Endodermal cell (in vitro differentiated cells): Measurements from ENCODE around the gene BAHCC1. TPM values are rescaled to one million over a fixed set of nuclear protein-coding genes. Genes with fewer than 3 reads are reported as not detected.

Experiments
- DNase-seq: peaks from one replicate; pipeline ENCODE4 v3.0.0-alpha.2; 2017
- H3K27ac ChIP-seq: 2 replicates; pipeline ENCODE4 v1.5.1; 2013; ENCODE audit warnings: mild to moderate bottlenecking, low read depth, low read length, moderate library complexity
- H3K27me3 ChIP-seq: 2 replicates; pipeline ENCODE4 v1.6.1; 2013; ENCODE audit warnings: mild to moderate bottlenecking, low read length, moderate library complexity; ENCODE audit not compliant: insufficient read depth, control insufficient read depth, poor library complexity, severe bottlenecking
- H3K36me3 ChIP-seq: 2 replicates; pipeline ENCODE4 v1.7.0; 2013; ENCODE audit warnings: mild to moderate bottlenecking, low read length, moderate library complexity; ENCODE audit not compliant: control insufficient read depth, insufficient read depth
- H3K4me1 ChIP-seq: one replicate; pipeline ENCODE4 v1.7.0; 2013; ENCODE audit warnings: low read length; ENCODE audit not compliant: control insufficient read depth, insufficient read depth
- H3K4me3 ChIP-seq: 2 replicates; pipeline ENCODE4 v1.5.1; 2013; ENCODE audit warnings: mild to moderate bottlenecking, low read length, moderate library complexity
- H3K9ac ChIP-seq: 2 replicates; pipeline ENCODE4 v1.6.1; 2013; ENCODE audit warnings: mild to moderate bottlenecking, low read length, moderate library complexity; ENCODE audit not compliant: poor library complexity, severe bottlenecking; ENCODE audit errors: extremely low read depth
- H3K9me3 ChIP-seq: 2 replicates; pipeline ENCODE4 v1.6.1; 2013; ENCODE audit warnings: mild to moderate bottlenecking, low read length, moderate library complexity; ENCODE audit not compliant: control insufficient read depth
- H3K27ac Mint-ChIP-seq: 2 replicates; pipeline ENCODE4 v1.8.0; 2020; ENCODE audit warnings: mixed read lengths
- H3K27me3 Mint-ChIP-seq: 2 replicates; pipeline ENCODE4 v1.8.0; 2021; ENCODE audit warnings: mild to moderate bottlenecking, mixed read lengths; ENCODE audit not compliant: insufficient read depth
- H3K36me3 Mint-ChIP-seq: 2 replicates; pipeline ENCODE4 v1.8.0; 2020; ENCODE audit warnings: low read depth, mixed read lengths
- H3K4me1 Mint-ChIP-seq: 2 replicates; pipeline ENCODE4 v1.8.0; 2020; ENCODE audit warnings: mixed read lengths
- H3K4me3 Mint-ChIP-seq: 2 replicates; pipeline ENCODE4 v1.8.0; 2020; ENCODE audit warnings: mild to moderate bottlenecking, moderate library complexity, mixed read lengths
- H3K9me3 Mint-ChIP-seq: 2 replicates; pipeline ENCODE4 v1.8.0; 2020; ENCODE audit warnings: mild to moderate bottlenecking, mixed read lengths
- WGBS, 2 experiments: methylation state at CpG; one replicate each; pipeline versions ENCODE4 v1.1.5 to v1.1.7; 2013; ENCODE audit warnings: missing lambda C conversion rate in 2 of 2, mixed read lengths in 1 of 2; ENCODE audit not compliant: insufficient coverage in 1 of 2, insufficient read length in 1 of 2; 5-methylcytosine and 5-hydroxymethylcytosine counted together
- total RNA-seq, 2 donors: library from RNA; stranded (reverse); fragmentation: NEBNext Ultra II Directional in 1 of 2; extraction: Animal tissue kit (Norgen Biotek cat#: 25700) in 1 of 2; gene quantifications; 2 replicates in 1 of 2; 3 replicates in 1 of 2; pipeline ENCODE4 v1.2.1, GENCODE V29; 2021
- TF ChIP-seq, protein P1 (sequence below): fragments of 200-600 bp; sonication (generic); conservative IDR thresholded peaks from 2 replicates; pipeline ENCODE4 v1.5.0; 2021; ENCODE audit warnings: antibody characterized with exemption, mild to moderate bottlenecking

Gene BAHCC1
- total RNA-seq, 2 donors from 2014 or later, result 63.9 to 78.1 TPM

DNA sequence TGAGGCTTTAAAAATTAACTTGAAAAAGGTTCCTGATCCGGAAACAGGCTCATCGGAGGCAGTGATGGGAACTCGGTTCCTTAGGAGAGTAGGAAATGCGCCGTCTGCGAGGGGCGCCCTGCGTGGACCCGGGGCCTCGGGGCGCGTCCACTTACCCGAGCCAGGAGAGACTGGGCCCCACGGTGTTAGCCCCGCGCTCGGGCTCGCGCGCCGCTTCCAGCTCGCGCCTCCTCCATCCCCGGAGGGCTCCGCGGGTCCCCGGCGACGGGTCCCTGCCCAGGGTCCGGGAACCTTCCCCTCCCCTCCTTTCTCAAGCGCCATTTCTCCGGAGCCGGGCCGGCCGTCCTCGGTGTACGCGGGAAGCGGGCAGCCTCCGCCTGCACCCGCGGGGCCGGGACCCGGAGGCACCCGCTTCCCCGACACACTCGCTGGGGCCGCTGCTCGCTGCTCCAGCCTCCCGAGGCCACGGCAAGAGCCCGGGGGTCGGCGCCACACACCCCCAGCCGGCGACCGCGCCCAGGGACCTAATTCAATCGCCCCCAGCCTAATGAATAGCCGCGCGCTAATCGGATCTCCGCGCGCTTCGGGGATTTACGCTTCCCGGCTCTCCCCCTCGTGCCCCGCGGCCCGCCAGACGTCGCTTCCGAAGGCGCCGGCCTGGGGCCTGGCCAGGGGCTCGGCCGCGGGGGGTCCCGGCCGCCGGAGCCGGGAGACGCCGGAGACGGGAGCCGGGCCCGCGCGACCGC lies 2.2 kb upstream of the BAHCC1 start:
- H3K4me3 ChIP-seq, result peak overlapping the region; percentile 88
- DNase-seq, result peak; percentile 76
- peak overlapping the region; percentile 93 for H3K27ac ChIP-seq
- H3K36me3 ChIP-seq, result peaks cover 6% of the 10 kb centered on the region
- no peaks in the 10 kb centered on the region for H3K27me3 ChIP-seq
- peak overlapping the region; percentile 91 for H3K9ac ChIP-seq
- Mint-ChIP-seq H3K9me3 (no peaks in the 10 kb centered on the region), H3K36me3 (peaks cover 23% of the 10 kb centered on the region), H3K4me3 (peak overlapping the region; percentile 87), H3K27ac (peak overlapping the region; percentile 89), H3K4me1 (peaks cover 32% of the 10 kb centered on the region), H3K27me3 (peaks cover 30% of the 10 kb centered on the region)
- 0% methylated on average over 33 to 93 of the region's 93 CpGs for WGBS, 2 experiments
- H3K4me1 ChIP-seq, result peaks cover 14% of the 10 kb centered on the region
- TF ChIP-seq, protein P1, sequence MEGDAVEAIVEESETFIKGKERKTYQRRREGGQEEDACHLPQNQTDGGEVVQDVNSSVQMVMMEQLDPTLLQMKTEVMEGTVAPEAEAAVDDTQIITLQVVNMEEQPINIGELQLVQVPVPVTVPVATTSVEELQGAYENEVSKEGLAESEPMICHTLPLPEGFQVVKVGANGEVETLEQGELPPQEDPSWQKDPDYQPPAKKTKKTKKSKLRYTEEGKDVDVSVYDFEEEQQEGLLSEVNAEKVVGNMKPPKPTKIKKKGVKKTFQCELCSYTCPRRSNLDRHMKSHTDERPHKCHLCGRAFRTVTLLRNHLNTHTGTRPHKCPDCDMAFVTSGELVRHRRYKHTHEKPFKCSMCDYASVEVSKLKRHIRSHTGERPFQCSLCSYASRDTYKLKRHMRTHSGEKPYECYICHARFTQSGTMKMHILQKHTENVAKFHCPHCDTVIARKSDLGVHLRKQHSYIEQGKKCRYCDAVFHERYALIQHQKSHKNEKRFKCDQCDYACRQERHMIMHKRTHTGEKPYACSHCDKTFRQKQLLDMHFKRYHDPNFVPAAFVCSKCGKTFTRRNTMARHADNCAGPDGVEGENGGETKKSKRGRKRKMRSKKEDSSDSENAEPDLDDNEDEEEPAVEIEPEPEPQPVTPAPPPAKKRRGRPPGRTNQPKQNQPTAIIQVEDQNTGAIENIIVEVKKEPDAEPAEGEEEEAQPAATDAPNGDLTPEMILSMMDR, result no peak
- no peaks in the 10 kb centered on the region for H3K9me3 ChIP-seq

DNA sequence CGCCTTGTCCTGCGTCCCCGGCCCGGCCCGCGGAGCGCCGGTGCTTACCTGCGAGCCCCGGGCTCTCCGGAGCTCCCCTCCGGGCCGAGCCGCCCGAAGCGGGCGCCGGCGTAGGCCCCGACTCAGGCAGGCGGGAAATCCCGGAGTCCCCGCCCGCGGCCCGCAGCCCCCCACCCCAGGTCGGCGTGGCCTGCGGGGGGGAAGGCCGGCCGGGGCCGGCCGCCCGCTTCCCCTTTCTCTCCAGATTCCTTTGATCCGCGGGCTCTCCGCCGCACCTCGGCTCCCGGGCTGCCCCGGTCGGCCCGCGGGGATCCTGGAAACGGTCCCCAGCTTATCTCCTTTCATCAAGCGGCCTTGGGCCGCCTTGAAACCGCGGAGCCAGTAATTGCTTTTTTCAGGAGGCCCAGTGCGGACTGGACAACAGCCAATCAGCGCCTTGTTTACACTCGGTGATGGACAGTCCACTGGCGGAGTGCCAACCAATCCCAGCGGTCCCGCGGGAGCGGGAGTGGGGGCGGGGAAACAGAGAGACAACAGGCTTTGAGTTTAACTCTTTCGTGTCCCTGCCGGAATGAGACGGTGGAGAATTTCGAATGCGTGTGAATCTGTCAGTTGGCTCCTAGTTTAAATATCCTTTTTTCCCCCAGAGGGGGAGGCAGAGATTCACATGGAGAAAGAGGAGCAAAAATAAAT lies 1.4 kb upstream of the BAHCC1 start:
- no peaks in the 10 kb centered on the region for H3K9me3 ChIP-seq
- WGBS, 2 experiments, result 0 to 1% methylated on average over 24 to 63 of the region's 63 CpGs
- H3K27me3 Mint-ChIP-seq, result peaks cover 35% of the 10 kb centered on the region
- peaks cover 23% of the 10 kb centered on the region for H3K36me3 Mint-ChIP-seq
- peak overlapping the region; percentile 87 for H3K4me3 Mint-ChIP-seq
- H3K4me1 Mint-ChIP-seq, result peaks cover 31% of the 10 kb centered on the region
- TF ChIP-seq, protein P1, result peak; percentile 57
- H3K36me3 ChIP-seq, result peaks cover 6% of the 10 kb centered on the region
- peak overlapping the region; percentile 94 for H3K27ac Mint-ChIP-seq
- H3K27me3 ChIP-seq, result no peaks in the 10 kb centered on the region
- peak overlapping the region; percentile 93 for H3K27ac ChIP-seq
- H3K4me1 ChIP-seq, result peaks cover 13% of the 10 kb centered on the region
- H3K4me3 ChIP-seq, result peak overlapping the region; percentile 88
- DNase-seq, result peak; percentile 100
- peak overlapping the region; percentile 91 for H3K9ac ChIP-seq
- no peaks in the 10 kb centered on the region for H3K9me3 Mint-ChIP-seq

DNA sequence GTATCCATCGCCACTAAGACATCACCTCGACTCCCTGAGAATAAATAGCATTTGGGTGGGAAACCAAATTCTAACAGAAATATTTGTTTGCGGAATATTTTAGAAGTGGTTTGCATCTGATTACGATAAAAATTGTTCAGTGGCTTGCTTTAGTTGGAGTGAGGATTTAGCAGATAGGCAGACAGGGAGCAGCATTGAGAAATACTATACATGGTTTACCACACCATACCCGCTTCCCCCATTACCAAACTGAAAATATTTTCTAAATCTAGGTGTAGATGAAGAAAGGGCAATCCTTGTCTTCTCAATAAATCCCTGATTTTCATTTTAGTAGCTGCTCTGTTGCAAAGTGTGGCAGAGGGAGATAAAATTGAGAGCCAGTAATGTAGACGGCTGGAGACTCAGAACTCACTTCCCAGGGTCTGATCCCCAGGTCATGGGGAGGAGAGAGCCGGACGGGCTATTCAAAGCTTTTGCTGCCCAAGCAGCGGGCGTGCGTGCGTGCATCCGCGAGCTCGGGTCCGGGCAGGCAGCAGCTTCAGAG lies 808 bp upstream of the BAHCC1 start:
- Histone ChIP-seq H3K4me1 (peaks cover 8% of the 10 kb centered on the region), H3K27ac (peak overlapping the region; percentile 54), H3K36me3 (peaks cover 6% of the 10 kb centered on the region), H3K27me3 (no peaks in the 10 kb centered on the region), H3K4me3 (peak overlapping the region; percentile 75), H3K9ac (peak overlapping the region; percentile 14), H3K9me3 (no peaks in the 10 kb centered on the region)
- no peak for DNase-seq
- Mint-ChIP-seq H3K9me3 (no peaks in the 10 kb centered on the region), H3K27me3 (peaks cover 34% of the 10 kb centered on the region), H3K27ac (peak overlapping the region; percentile 94), H3K36me3 (peaks cover 23% of the 10 kb centered on the region), H3K4me1 (peaks cover 28% of the 10 kb centered on the region), H3K4me3 (peak overlapping the region; percentile 87)
- 13 to 40% methylated on average over 4 to 15 of the region's 16 CpGs for WGBS, 2 experiments
- TF ChIP-seq, protein P1, result no peak
